ENCODE results near the gene EEF1AKMT3. TPM values are rescaled to one million over a fixed set of nuclear protein-coding genes. Genes with fewer than 3 reads are reported as not detected.

Gene EEF1AKMT3
- total and polyA plus RNA-seq, 2 of the 4 experiments (the other 2 are of a cell fraction): 3.2 to 8.1 TPM

DNA sequence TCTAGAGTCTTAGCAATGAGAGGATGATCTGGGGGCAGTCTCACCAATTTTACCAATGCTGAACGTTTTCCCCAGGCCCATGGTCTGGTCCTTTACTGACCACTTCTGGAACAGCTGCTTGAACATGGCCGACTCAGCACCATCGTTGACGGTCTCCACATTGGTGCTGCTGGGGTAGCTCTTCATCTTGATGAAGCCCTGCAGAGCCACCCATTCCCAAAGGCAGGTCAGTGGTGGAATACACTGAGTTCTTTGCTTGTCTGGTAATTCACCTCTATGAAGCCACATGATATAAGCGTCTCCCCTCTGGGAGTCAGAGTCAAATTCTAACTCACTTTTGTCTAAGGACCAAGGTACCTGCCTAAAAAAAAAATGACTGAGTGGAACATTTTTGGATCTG lies 35.9 kb downstream of the EEF1AKMT3 start:
- H3K27me3 ChIP-seq (ENCODE audit: control insufficient read depth, insufficient read depth, low read length): no peaks in the 10 kb centered on the region
- H3K9me3 ChIP-seq (ENCODE audit: control insufficient read depth, insufficient read depth, low read length): no peaks in the 10 kb centered on the region
- no peak overlapping the region for H2BK20ac ChIP-seq (ENCODE audit: low read depth, low read length)
- POLR2A ChIA-PET (ENCODE audit: unreplicated experiment): no interaction called here
- no peak overlapping the region for H3K4me3 ChIP-seq (ENCODE audit: insufficient read depth, low read depth, low read length)
- H3K79me1 ChIP-seq (ENCODE audit: low read depth in 1 of 2, low read length in 2 of 2): no peaks in the 10 kb centered on the region
- peaks cover 43% of the 10 kb centered on the region for H3K36me3 ChIP-seq (ENCODE audit: control insufficient read depth, insufficient read depth, low read length)
- WGBS, 2 experiments (ENCODE audit: extremely low coverage in 2 of 2, insufficient read length in 1 of 2): 94% methylated on average over 3 of the region's 5 CpGs; no CpG with 5 or more reads in 1 of the 2 experiments
- no peak overlapping the region for H4K8ac ChIP-seq (ENCODE audit: low read depth in 2 of 2, low read length in 2 of 2)
- no peak overlapping the region for H3K23ac ChIP-seq (ENCODE audit: low read depth, low read length)
- H4K5ac ChIP-seq (ENCODE audit: low read depth, low read length): no peak overlapping the region
- H3K4ac ChIP-seq (ENCODE audit: low read depth, low read length): no peak overlapping the region
- H3K4me2 ChIP-seq (ENCODE audit: low read depth, low read length): no peak overlapping the region
- H3K14ac ChIP-seq (replicated peaks; ENCODE audit: low read depth, low read length): no peak overlapping the region
- no peak overlapping the region for H2BK5ac ChIP-seq (ENCODE audit: low read depth, low read length, poor library complexity, severe bottlenecking)
- no peaks in the 10 kb centered on the region; the same call in 1 of the 2 replicates for H4K20me1 ChIP-seq (ENCODE audit: insufficient read depth, low read length)
- no peak overlapping the region for H3K56ac ChIP-seq (ENCODE audit: extremely low read depth, insufficient read depth, low read length)
- H4K91ac ChIP-seq (ENCODE audit: insufficient read depth, low read depth, low read length): no peak overlapping the region
- H2AK5ac ChIP-seq (ENCODE audit: low read depth, low read length): no peak overlapping the region
- dilution Hi-C loops (cut with HindIII; ENCODE audit: low sequenced_read_pairs, unreplicated experiment): no loop called here
- TF ChIP-seq MAFK (IDR thresholded peaks at IDR 0.05; ENCODE audit: low read depth, low read length): no peak
- TF ChIP-seq, protein P1, sequence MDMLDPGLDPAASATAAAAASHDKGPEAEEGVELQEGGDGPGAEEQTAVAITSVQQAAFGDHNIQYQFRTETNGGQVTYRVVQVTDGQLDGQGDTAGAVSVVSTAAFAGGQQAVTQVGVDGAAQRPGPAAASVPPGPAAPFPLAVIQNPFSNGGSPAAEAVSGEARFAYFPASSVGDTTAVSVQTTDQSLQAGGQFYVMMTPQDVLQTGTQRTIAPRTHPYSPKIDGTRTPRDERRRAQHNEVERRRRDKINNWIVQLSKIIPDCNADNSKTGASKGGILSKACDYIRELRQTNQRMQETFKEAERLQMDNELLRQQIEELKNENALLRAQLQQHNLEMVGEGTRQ (IDR thresholded peaks at IDR 0.05; ENCODE audit: low read depth, low read length): no peak
- H3K18ac ChIP-seq (ENCODE audit: low read depth, low read length): no peak overlapping the region
- CTCF ChIA-PET: interaction anchor here (0.6 kb wide), 1 partner anchor 95 kb away, joined by 3 read pairs; no protein-coding TSS in a partner anchor
- peaks cover 3% of the 10 kb centered on the region; the same call in 1 of the 2 replicates for H3K4me1 ChIP-seq (ENCODE audit: control insufficient read depth, insufficient read depth, low read length)
- no peak overlapping the region for H2BK120ac ChIP-seq (ENCODE audit: low read depth, low read length)
- in situ Hi-C loops (cut with MboI; ENCODE audit: low sequenced_read_pairs): no loop called here
- BruUV-seq (replicated peaks): no TSS peak
- no peak overlapping the region for H3K9ac ChIP-seq (ENCODE audit: low read depth, low read length)
- ATAC-seq (ENCODE audit: low read depth) (no peak), DNase-seq (no peak)
- no peak overlapping the region for H3K27ac ChIP-seq (ENCODE audit: insufficient read depth, low read length)
- no peak overlapping the region for H2AFZ ChIP-seq (replicated peaks; ENCODE audit: low read length, poor library complexity)
- intact Hi-C loops (cut with micrococcal nuclease): no loop called here
- H2BK15ac ChIP-seq (ENCODE audit: low read depth, low read length): no peak overlapping the region
- H3K9me1 ChIP-seq (ENCODE audit: insufficient read depth, low read length): peaks cover 7% of the 10 kb centered on the region
- no peak overlapping the region for H2AK9ac ChIP-seq (replicated peaks; ENCODE audit: low read depth, low read length, poor library complexity)
